Stimulated activated CD4-positive, alpha-beta T cell treated with anti-CD3 and anti-CD28 coated beads, TNF-alpha, amount 100 ng/mL, for 24 hours (primary cell): ENCODE data around the gene FTCD.
"Not testable (repeated sequence)": the region's sequence is repeated elsewhere in the genome, so short reads cannot be mapped to it uniquely, and the experiment has no call there.

Source experiments
- DNase-seq, 3 experiments: peaks; one replicate each; pipeline ENCODE4 v3.0.0-alpha.2; 2020; ENCODE audit warnings: low read depth in 3 of 3

Gene FTCD

GRCh38 chr21:46188226-46189212 lies 33.1 kb upstream of the FTCD start:
- DNase-seq, result no peak

DNA sequence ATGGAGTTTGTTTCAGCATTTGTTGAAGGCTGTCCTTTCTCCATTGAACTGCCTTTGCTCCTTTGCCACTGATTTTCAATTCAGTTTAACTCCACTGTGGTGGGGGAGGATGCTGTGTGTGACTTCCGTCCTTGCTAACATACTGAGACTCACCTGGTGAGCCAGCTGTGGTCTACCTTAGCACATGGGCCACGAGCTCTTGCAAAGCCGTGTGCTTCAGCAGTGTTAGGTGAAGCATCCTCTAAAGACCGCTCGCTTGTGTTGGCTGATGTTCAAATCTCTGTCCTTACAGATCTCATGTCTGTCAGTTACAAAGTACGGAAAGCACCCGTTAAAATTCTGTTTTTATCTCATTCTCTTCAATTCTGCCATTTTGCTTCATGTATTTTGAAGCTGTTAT lies 32.4 kb upstream of the FTCD start:
- DNase-seq, result no peak

GRCh38 chr21:46187261-46187660 lies 31.9 kb upstream of the FTCD start:
- DNase-seq, result no peak

GRCh38 chr21:46185716-46186115 lies 30.3 kb upstream of the FTCD start:
- no peak for DNase-seq

DNA sequence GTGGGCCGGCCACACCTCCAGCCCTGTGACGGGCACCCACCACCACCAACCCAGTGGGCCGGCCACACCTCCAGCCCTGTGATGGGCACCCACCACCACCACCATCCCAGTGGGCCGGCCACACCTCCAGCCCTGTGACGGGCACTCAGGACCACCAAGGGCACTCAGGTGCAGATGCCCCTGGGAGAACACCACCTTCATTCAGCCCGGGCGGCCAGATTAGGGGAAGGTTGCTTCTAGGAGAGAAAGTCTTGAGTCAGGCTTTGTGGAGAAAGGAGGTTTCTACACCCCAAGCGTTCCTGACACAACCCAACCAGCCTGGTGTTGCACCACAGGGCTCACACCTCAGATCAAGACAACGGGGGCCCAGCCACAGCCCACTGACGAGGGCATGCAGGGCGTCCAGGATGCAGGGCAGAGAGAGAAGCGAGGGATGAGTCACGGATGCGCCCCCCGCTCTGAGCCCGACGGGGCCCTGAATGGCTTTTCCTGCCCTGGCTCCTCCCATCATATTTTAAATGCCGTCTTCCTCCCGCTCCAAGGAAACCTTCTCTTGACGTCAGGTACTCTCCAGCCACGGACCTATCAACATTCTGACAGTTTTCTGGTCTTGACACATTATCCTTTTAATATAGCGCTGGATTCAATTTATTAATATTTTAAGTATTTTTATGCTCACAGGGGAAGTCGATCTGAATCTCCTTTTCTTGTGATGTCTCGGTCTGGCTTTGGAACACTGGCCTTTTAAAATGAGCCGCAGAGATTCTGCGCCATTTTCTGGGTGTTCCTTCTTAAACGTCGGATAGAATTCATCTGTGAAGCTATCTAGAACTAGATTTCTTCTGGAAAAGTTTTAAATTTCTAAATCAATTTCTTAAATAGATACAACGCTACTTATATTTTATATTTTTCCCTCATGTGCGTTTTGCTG lies 29.5 kb upstream of the FTCD start:
- DNase-seq, result peak; percentile 8 to 67 (median 39)

GRCh38 chr21:46183910-46184624 lies 28.7 kb upstream of the FTCD start, which contains the start of gene SPATC1L:
TSS of gene SPATC1L (minus strand) at chr21:46184459. CDS start at chr21:46182816, 1,643 bp downstream.
- peak in 2 of 3 experiments; percentile 9 to 50 for DNase-seq

DNA sequence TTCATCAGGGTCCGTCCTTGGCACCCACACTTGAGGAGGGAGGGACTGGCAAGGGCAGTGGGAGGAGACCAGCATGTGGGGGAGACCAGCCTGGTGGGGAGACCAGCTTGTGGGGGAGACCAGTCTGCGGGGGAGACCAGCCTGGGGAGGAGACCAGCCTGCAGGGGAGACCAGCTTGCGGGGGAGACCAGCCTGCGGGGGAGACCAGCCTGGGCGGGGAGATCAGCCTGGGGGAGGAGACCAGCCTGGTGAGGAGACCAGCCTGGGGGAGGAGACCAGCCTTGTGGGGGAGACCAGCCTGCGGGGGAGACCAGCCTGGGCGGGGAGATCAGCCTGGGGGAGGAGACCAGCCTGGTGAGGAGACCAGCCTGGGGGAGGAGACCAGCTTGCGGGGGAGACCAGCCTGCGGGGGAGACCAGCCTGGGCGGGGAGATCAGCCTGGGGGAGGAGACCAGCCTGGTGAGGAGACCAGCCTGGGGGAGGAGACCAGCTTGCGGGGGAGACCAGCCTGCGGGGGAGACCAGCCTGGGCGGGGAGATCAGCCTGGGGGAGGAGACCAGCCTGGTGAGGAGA lies 28.0 kb upstream of the FTCD start:
- DNase-seq, result not testable (repeated sequence)

- DNase-seq, result no peak
Observed at GRCh38 chr21:46182548-46183336, 27.4 kb upstream of the FTCD start.

GRCh38 chr21:46181953-46182547 lies 26.7 kb upstream of the FTCD start:
- DNase-seq, result no peak

DNA sequence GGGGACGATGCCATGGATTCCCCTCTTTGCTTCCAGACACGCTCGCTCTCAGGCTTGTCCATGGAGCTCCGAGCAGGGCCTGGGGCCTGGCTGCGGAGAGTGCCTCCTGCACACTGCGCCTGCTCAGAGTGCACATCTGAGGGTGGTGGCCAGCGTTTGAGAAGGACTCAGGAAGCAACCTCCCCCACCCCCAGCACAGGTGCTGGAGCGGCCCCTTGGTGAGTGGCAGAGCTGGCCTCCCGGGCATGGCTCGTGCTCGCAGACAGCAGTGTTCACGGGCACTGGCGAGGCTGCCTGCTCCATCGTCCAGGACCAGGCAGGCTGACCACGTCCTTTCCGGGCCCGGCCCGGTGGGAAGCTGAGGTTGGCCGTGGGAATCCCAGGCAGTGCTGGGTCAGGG lies 26.1 kb upstream of the FTCD start:
- no peak for DNase-seq

DNA sequence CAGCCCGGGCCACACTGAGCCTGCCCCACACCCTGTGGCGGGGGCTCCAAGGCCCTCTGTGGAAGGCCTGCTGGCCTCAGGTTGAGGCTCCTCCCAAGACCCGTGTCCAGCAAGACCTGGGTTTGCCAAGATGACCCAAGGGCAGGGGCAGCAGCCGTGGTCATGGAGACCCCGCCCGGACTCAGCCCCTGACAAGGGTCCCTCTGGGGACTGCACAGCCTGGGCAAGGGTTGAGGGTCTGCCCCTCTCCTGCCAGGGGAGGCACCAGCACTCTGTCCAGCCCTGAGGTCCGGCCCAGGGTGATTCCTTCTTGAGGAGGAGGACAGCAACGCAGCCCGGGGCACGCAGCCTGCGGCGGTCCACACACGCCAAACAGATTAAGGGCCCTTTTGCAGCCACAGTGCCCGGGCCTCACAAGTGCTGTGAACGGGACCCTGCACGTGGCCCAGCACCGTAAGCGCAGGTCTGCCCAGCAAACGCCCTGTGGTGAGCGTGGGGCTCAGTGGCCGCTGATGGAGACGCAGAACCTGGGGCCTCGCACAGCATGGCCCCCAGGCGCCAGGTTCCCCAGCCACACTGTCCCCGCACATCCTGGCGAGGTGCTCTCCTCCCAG lies 25.5 kb upstream of the FTCD start:
- no peak for DNase-seq

GRCh38 chr21:46180079-46180722 lies 24.8 kb upstream of the FTCD start:
- no peak for DNase-seq

- no peak for DNase-seq
Observed at GRCh38 chr21:46179708-46180078, 24.3 kb upstream of the FTCD start.

DNA sequence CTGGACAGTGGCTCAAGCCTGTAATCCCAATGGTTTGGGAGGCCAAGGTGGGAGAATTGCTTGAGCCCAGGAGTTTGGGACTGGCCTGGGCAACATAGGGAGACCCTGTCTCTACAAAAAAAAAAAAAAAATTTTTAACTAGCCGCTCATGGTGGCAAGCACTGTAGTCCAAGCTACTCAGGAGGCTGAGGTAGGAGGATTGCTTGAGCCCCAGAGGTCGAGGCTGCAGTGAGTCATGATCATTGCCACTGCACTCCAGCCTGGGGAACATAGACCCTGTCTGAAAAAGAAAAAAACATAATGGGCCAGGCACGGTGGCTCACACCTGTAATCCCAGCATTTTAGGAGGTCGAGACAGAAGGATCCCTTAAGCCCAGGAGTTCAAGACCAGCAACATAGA lies 23.6 kb upstream of the FTCD start:
- no peak for DNase-seq

DNA sequence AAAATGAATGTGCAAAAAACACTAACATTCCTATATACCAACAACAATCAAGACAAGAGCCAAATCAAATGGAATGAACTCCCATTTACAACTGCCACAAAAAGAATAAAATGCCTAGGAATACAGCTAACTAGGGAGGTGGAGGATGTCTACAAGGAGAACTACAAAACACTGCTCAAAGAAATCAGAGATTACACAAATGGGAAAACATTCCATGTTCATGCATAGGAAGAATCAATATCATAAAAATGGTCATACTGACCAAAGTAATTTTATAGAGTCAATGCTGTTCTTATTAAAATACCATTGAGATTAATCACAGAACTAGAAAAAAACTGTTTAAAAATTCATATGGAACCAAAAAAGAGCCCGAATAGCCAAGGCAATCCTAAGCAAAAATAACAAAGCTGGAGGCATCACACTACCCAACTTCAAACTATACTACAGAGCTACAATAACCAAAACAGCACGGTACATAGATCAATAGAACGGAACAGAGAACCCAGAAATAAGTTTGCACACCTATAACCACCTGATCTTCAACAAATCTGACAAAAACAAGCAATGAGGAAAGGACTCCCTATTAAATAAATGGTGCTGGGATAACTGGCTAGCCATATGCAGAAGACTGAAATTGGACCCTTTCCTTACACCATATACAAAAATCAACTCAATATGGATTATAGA lies 21.2 kb upstream of the FTCD start:
- not testable (repeated sequence) for DNase-seq

- no peak for DNase-seq
Observed at GRCh38 chr21:46173573-46173972, 18.2 kb upstream of the FTCD start.

GRCh38 chr21:46172863-46173528 lies 17.6 kb upstream of the FTCD start:
- no peak for DNase-seq
